Stimulated activated CD4-positive, alpha-beta T cell treated with anti-CD3 and anti-CD28 coated beads, Interleukin-1b, Interleukin-23, amount 100 ng/mL, for 1 hour (primary cell): Measurements from ENCODE around the gene SHE.
"Not testable (repeated sequence)": the region's sequence is repeated elsewhere in the genome, so short reads cannot be mapped to it uniquely, and the experiment has no call there.

Experiments used
- DNase-seq, 2 donors: peaks; one replicate each; pipeline ENCODE4 v3.0.0-alpha.2; 2020; ENCODE audit warnings: low read depth in 2 of 2

Gene SHE

DNA sequence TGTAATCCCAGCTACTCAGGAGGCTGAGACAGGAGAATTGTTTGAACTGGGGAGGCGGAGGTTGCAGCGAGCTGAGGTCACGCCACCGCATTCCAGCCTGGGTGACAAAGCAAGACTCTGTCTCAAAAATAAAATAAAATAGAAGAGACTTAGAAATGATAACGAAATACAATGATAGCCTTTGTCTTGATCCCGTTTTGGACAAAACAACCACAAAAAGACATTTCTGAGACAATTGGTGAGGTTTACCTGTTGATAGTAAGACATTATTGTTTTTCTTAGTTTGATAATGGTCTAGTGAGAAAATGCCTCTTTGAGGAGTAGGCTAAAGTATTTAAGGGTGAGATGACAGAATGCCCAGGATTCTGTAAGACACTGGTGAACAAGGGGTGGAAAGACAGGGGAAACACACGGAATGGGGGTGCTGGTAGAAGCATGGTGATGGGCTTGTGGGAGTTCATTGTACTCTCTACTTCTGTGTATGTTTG lies 11.9 kb upstream of the SHE start:
- no peak for DNase-seq

DNA sequence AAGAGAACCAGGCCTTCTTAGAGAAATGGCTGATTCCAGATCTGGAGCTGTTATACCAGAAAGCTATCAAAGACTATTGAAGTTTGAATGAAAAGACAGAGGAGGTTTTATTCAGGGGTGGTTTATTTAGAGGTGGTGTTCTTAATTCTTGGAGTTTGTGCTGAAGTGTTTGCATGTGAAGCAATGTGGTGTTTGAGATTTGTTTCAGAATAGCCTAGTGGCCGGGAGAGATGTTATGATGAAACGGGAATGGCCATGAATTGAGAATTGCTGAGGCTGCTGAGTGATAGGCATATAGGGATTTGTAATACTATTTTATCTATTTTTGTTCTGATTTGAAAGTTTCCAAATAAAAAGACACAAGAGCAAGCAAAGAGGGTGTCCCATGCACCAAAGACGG lies 10.5 kb upstream of the SHE start:
- no peak for DNase-seq

DNA sequence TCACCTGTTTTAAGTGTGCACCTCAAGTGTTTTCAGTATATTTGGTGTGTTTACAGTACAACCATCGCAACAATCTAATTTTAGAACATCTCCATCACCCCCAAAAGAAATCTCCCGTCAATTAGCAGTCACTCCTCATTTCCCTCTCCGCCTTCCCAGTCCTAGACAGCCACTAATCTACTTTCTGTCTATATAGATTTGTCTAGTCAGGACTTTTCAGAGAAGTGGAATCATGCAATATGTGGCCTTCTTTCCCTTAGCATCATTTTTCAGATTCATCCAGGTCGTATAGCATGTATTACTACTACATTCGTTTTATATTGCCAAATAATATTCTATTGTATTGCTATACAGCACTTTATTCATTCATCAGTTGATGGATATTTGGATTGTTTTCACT lies 1.7 kb upstream of the SHE start:
- no peak for DNase-seq

DNA sequence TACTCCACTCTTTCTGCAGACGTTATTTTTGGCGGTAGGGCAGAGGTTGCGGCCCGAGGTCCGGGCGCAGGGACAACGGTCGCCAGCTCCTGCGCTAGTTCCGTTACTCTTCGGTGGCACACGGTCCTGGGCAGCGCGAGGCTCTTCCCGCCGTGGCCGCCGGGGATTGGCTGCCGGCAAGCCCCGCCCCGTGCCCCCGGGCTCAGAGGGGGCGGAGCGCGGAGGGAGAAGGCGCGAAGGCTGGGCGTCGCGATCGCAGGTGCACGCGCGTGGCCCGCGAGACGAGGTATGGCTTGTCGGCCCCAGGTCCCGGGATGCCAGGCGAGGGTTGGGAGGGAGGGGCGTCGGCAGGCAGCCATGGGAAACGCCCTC lies 518 bp upstream of the SHE start:
- DNase-seq: no peak

DNA sequence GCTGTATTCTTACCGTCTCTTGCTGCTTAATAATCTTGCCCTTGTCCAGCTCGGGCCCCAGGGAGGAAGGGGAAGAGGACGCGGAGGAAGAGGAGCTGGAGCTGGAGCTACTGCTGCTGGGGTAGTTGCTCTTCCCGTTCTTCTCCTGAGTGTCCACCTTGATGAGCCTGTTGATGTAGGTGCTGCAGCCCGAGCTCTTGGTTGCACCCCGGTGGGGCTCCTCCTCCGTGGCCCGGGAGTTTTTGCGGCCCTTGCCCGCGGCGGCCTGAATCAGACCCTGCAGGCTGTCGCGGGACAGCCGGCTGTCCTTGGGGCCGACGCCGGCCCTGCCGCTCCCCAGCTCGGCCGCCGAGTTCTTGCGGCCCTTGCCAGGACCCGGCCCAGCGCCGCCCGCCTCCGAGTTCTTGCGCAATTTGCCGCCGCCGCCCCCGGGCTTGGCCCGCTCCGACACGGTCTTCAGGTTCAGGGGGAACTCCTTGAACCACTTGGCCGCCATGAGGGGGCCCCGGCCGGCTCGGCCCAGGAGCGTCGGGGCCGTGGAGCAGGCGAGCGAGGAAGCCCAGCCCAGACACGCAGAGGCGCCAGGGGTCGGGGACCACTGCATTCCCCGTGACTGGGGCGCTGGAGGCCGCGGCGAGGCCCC lies 668 bp downstream of the SHE start:
- DNase-seq: no peak

DNA sequence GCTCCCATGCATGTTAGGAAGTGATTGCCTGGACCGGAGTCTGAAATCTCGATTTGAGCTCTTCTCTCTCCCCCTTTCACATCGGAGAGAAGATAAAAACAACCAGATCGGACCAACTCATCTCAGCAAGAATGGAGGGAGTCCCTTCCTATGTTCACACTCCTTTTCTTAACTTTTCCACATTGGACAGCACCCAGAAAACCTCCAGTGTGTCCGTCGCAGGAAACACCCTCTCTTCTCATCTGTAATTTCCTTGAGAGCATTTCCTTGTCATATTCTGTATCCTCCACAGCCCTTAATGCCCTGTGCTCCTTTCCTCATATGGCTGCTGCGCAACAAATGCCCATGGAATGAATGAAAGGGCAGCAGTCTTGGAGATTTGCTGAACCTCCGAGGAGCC lies 1.7 kb downstream of the SHE start:
- no peak for DNase-seq

DNA sequence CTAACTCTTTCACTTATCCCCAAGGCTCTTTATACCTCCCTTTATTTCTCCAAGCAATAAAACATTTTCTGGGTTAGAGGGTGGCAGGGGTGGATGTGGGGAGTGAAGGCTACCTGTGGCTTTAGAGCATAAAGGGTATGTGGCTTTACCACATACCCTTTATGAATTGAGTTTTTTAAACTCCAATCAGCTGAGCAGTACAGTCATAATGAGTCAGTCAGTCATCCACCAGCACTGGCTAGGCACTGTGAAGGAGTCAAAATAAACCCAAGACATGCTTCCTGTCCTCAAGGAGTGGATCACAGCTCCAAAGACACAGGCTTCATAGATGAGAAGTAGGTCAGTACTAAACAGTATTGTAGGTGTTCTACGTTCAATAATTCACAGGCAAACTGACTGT lies 2.8 kb downstream of the SHE start:
- no peak for DNase-seq

DNA sequence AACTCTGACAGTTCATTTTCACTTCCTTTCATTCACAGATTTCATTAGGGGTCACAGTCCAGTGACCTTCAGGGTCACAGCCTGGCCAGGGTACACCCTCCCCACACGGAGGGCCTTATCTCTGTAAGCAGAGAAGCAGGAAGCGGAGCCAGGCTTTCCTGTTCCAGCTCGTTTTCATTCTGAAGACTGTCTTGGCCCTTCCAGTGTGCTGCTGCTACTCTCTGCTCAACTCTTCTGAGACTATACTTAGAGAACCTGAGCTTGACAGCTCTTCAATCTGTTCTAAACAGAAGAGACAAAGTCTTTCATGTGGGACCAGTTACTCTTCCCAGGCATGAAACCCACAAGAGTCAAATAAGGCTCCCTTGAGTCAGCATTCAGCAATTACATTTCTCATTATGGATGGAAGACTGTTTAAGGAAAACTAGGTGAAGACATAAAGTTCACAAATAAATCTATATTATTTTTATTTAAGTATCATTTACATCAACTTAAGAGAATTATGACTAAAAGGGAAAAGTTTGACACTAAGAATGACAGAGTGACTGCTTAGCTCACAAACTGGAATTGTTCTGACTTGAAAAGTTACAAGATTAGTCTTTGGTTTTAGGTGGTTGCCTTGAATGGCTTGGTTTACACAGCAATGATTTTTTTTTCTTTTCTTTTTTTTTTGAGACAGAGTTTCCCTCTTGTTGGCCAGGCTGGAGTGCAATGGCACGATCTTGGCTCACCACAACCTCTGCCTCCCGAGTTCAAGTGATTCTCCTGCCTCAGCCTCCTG lies 5.0 kb downstream of the SHE start:
- DNase-seq: no peak

DNA sequence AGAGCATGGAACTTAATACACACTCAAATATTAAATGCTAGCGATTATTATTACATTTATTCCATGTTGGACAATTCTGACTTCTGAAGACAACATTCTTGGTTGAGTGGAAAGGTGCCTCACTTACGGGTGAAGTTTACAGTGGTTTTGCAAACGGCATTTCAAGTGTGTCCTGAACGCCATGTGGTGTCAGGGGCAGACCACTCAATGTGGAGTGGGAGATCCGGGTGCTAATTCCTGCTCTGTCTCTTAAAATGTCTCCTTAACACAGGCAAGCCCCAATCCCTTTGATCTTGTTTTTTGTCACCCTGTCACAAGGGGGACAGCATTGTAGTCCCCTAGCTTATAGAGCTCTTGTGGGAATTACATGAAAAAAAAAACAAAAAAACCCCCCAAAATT lies 5.8 kb downstream of the SHE start:
- no peak for DNase-seq

DNA sequence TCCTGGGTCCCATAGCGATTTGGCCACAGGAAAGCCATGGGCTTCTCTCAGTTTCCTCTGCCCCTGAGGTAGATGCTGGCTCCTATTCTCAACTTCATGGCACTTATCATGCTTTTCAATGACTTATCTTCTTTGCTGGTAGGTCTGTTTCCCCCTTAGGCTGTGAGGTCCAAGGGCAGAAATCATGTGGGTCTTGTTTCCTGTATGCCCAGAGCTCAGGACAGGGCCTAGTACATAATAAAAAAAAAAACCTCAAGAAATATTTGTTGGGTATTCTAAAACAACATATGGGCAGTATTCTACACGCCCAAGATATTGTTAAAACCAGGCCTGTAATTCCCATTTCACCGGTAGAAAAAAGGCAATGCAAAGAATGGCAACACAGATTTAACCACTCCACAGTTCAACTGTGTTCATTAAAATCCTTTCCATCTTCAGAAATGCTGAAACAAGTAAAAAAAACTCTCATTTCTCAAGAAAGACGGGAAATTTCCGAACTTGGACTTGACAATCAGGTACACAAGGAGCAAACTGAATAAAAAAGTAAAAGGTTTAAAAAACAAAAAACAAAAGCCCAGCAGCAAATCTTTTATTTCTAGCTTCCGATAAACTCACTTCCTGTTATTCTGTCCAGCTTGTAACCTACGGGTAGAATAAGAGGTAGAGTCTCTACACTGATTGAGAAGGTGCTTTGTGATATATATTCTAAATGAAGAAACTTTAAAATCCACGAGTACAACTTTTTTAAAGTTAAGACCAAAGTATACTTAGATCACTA lies 6.5 kb downstream of the SHE start:
- DNase-seq: no peak

DNA sequence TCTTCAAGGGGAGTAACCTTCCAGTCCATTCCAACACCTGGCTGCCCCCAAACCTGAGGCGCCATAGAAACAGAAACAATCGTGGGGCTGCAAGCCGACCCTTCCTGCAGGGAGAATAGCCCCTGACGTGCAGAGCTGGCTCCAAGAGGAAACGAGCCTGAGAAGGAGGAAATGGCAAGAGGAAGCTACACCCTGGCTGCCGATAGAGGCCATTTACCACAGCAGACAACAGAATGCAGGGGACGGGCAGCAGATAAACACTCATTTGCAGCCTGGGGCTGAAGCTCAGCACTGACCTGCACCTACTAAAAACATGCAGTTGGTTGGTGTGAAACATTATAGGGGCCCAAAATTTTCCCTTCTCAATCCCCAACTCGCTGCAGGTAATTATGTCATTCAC lies 8.9 kb downstream of the SHE start:
- no peak for DNase-seq

DNA sequence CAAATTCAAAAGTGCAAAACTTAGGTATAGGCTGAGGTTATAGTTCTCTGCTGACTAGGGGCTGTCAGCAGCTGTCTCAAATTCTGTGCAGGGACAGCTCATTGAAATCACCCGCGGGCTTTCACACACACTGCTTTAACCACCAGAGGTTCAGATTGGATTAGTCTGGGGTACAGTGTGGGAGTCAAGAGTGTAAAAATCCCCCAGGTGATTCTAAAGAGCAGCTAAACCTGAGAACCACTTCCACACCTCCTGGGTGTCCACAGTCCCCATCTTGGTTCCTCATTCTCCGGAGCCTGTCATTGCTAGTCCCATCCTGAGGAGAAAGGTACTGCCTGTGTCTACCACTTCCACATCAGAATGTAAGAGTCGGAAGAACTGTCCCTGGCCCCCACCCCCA lies 10.1 kb downstream of the SHE start:
- DNase-seq: no peak

DNA sequence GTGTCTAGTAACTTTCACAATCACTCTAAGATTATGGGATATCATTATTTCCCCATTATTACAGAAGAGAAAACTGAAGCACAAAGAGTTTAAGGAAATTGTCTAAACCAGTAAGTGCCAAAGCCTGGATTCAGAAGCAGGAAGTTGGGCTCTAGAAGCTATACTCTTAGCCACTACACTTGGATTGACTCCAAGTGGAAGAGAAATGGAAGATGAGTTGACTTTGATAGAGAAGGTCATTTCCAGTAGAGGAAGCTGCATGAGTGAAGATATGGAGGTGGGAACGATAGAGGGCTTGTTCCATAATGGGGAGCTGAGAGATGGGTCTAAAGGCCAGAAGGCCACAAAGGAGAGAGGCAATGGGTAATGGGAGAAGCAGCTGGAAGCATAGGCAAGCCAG lies 11.9 kb downstream of the SHE start:
- no peak for DNase-seq

DNA sequence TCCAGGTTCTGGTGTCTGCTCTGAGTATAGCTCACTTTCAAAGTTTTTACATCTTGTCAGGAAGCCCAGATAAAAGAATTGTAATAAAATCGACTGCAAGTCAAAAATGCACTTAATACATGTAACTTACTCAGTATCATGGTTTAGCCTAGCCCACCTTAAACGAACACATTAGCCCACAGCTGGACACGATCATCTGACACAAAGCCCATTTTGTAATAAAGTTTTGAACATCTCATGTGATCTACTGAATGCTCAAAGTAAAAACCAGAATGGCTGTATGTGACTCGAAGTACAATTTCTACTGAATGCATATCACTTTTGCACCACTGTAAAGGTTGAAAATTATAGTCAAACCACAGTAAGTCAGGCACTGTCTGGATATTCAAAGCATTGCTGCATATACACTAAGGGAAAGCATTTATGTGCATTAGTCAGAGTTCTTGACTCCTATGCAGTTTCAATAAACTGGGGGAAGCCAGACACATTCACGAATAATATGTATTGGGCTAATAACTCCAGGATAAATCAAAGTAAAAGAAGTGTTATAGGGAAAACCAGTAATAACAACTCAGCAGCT lies 12.4 kb downstream of the SHE start:
- DNase-seq: no peak

DNA sequence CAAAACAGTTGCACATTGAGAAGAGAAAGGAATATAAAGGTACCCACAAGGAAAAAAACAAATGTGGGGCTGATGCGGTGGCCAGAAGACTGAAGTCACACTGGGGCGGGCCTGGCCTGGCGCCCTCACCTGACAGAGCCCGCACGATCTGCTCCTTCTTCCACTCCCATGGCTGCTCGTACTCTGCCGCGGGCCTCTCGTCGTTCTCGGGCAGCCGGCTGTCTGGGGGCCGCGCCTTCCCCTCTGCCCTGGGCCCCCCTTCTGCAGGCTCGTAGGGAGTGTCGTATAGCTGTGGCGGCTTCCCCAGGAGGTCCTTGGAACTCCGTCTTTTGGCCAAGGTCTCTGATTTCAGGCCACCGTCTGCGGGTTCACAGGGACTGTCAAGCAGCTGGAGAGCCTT lies 13.3 kb downstream of the SHE start:
- DNase-seq: no peak

DNA sequence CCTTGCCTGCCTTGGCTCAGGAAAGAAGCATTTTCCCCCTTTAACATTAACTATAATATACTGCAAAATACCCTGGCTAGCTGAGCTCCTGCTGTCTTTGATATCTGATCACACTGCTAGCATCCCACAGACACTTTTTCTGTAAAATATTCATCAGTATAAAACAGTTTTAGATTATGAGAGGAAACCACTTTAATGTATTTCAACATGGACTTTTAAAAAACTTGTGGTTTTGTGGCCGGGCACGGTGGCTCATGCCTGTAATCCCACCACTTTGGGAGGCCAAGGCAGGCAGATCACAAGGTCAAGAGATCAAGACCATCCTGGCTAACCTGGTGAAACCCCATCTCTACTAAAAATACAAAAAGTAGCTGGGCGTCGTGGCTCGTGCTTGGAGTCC lies 15.5 kb downstream of the SHE start:
- not testable (repeated sequence) for DNase-seq

DNA sequence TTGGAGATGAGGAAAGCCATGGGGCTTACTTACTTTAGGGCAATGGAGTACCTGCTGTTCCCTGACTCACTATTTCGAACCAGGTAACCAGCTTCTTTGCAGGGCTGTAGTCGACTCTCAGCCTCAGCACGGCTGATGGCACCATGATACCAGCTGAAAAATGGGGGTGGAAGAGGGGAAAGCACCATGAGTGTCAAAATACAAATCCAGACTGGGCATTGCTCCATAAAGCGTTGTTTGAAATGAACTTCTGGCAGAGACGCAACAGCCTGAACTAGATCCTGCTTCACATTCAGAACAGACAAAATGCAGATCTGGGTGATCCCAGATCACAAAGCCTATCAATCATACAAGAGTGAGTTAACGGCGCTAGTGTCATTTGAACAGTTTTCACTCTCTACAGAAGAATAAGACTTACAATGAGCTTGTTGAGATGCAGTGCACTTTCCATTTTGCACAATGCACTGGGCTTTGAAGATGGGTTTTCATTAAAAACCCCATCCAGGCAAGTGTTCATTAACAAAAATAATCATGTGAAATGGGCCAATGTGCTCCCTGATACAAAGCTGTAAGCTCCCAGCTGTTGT lies 16.2 kb downstream of the SHE start:
- no peak for DNase-seq

DNA sequence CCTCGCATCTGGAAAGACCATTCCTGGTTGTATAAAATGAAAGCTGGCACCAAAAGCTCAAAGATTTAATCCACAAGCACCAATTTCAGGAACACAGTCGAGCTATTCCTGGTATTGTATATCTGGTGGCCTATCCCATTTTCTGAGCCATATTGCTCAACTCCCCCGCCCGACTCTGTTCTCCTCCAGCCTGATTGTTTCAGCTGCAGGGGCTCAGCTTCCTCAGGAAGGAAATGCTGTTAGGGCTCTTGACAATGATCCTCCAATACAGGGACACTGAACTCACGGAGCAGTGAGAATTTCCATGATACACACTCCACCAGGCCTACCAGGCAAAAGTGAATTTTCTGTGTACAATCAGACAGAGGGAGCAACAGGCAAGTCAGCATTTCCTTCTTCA lies 17.1 kb downstream of the SHE start:
- DNase-seq: no peak

DNA sequence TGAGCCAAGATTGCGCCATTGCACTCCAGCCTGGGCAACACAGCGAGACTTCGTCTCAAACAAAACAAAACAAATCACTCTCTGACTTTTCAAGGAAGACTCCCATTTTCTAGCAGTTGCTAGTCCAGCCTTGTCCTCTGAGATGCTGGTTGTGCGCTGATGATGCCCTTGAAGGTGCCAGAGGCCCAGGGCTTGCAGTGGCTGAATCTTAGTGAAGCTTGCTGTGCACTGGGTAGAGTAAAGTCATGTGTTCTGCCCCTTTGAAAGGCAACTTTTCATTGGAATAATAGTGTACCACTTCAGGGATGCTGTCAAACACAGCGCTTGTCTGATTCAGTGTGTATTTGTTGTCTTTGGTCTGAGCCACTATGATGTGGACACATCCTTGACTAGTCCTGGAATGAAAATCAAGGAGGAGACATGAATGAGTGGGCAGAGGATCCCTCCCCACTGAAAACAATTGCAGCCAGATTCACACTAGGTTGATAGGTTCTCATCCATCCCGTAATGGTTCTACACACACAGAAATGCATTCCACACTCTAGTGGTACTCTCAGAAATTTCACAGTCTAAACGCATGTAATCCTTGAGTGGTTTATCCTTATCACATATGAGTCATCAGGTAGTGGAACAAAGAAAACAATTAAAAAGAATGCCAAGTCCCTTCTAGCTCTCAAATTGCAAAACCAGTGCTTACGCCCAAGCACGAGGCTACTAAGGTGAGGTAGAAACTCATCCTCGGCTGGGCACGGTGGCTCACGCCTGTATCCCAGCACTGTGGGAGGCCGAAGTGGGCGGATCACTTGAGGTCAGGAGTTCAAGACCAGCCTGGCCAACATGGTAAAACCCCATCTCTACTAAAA lies 18.0 kb downstream of the SHE start:
- no peak for DNase-seq

DNA sequence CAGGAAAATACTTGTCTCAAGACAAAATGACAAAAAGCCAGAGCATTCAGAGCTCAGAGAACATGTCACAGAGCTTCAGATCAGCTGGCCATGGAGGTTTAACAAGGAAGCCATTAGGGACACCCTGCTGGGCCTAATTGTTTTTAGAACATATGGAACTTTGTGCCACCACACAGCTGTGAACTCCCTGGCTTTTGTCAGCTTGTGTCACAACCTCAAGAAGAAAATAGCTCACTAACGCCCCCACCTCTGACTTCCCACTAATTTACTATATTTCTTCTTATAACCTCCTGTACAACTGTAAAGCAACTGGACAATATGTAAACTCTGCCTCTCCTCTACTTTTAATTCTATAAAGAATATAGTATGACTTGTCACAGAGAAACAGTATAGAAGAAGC lies 21.2 kb downstream of the SHE start:
- DNase-seq: no peak

DNA sequence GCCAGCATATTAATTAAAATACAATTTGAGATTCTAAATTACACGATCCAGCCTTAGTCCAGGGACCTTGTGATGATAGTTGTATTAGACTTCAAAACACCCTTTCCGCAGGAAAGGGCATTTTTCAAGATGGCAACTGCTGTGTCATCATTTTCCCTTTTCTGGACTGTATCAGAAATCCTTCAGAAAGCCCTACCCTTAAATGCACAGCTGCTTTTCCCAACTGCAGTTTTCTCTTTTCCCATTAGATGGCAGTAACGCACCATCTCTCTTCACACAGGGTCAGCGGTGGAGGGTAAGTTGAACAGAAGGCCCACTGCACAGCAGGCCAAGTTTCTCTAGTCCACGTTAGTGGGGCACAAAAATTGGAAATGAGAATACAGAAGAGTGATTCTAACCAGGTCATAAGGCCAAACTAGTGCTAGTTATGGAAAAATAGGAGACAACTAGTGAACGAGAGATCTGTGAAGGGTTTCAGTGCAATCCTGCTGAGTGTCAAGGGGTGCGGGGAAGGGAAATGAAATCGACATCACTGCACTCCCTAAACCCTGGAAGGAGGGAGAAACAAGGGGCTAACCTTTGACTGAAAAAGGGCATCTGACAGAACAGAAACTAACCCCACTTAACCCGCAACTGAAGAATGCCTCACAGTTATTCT lies 22.3 kb downstream of the SHE start:
- peak in 1 of 2 donors; percentile 29 for DNase-seq
